GM23248 (cell line): ENCODE results near the gene PHC2.

Experiments
- EZH2 ChIP-seq: fragments of 200-600 bp; sonication (generic); IDR thresholded peaks from 2 replicates; pipeline ENCODE4 v1.6.1; 2018; ENCODE audit warnings: antibody characterized with exemption, mild to moderate bottlenecking; ENCODE audit not compliant: insufficient read depth, poor library complexity, severe bottlenecking
- EZH2phosphoT487 ChIP-seq: fragments of 200-600 bp; sonication (generic); IDR thresholded peaks from 2 replicates; pipeline ENCODE4 v1.6.1; 2018; ENCODE audit warnings: antibody characterized with exemption, moderate library complexity, mild to moderate bottlenecking, low read depth; ENCODE audit not compliant: insufficient read depth

DNA sequence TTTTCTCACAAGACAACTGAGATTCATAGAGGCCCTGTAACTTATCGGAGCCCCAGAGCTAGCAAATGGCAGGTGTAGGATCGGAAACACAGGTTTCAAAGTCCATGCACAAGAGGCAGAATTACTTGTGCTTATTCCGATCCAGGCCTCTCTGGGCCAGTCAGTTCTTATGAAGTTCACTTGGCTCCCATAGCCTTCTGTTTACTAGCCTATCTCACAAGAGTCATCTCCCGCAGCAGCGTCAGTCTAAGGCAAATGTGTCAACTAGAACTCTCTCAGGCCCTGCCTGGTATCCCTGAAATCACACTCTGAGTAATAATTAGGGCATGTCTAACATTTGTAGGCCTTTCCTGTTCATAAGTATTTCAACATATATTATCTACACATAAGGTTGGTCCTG is 43.3 kb downstream of the PHC2 start:
- TF ChIP-seq EZH2 (no peak), EZH2phosphoT487 (no peak)
